Fibroblast of pulmonary artery (primary cell): ENCODE results near the gene PHYKPL.
A peak's percentile ranks its signal among the peaks of the same experiment; 100 is the strongest.

ENCODE experiments used
- DNase-seq: peaks from one replicate; pipeline ENCODE4 v3.0.0-alpha.2; 2010; ENCODE audit warnings: low read depth
- H3K4me3 ChIP-seq: replicated peaks from 2 replicates; pipeline ENCODE4 v1.5.1; 2011; ENCODE audit warnings: low read depth, mild to moderate bottlenecking, control low read depth, low read length, moderate library complexity
- TF ChIP-seq, protein P1 (sequence below): IDR thresholded peaks from 2 replicates; pipeline ENCODE4 v1.5.1; 2011; ENCODE audit warnings: mild to moderate bottlenecking, control low read depth, low read length, inconsistent platforms; ENCODE audit errors: missing control alignments

Gene PHYKPL

GRCh38 chr5:178232124-178232919 lies at the start of gene PHYKPL:
PHYKPL (minus strand) TSS chr5:178232802; CDS start chr5:178232550, 252 bp downstream.
- DNase-seq = peak; percentile 64
- TF ChIP-seq, protein P1, sequence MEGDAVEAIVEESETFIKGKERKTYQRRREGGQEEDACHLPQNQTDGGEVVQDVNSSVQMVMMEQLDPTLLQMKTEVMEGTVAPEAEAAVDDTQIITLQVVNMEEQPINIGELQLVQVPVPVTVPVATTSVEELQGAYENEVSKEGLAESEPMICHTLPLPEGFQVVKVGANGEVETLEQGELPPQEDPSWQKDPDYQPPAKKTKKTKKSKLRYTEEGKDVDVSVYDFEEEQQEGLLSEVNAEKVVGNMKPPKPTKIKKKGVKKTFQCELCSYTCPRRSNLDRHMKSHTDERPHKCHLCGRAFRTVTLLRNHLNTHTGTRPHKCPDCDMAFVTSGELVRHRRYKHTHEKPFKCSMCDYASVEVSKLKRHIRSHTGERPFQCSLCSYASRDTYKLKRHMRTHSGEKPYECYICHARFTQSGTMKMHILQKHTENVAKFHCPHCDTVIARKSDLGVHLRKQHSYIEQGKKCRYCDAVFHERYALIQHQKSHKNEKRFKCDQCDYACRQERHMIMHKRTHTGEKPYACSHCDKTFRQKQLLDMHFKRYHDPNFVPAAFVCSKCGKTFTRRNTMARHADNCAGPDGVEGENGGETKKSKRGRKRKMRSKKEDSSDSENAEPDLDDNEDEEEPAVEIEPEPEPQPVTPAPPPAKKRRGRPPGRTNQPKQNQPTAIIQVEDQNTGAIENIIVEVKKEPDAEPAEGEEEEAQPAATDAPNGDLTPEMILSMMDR = no peak
- H3K4me3 ChIP-seq = peak within 1 kb of the TSS; percentile 88

- TF ChIP-seq, protein P1 = no peak
- no peak for DNase-seq
- H3K4me3 ChIP-seq = no peak overlapping the region
These were observed 49.8 kb upstream of the PHYKPL start for GRCh38 chr5:178282391-178282790.

DNA sequence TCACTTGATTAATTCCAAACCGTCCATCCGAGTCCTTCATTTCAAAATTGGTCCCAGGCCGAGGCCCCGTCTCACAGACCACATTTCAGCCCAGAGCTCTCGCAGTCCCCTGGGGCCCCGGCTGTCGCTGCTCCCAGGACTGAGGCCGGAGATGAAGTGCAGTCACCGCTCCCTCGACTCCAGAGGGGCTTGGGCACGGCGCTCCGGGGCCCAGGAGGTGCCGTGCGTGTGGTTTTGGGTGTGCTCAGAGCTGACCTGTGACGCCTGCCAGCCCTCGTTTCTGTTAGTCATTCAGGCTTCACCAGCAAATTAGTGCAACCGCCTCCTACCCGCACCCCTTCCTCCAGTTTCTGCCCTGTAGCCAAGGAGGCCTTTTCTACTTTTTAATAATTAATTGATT lies 48.7 kb upstream of the PHYKPL start:
- DNase-seq = no peak
- no peak overlapping the region for H3K4me3 ChIP-seq
- TF ChIP-seq, protein P1 = no peak

- no peak overlapping the region for H3K4me3 ChIP-seq
- no peak for DNase-seq
- TF ChIP-seq, protein P1 = no peak
These were observed 48.0 kb upstream of the PHYKPL start for GRCh38 chr5:178280631-178281030.

DNA sequence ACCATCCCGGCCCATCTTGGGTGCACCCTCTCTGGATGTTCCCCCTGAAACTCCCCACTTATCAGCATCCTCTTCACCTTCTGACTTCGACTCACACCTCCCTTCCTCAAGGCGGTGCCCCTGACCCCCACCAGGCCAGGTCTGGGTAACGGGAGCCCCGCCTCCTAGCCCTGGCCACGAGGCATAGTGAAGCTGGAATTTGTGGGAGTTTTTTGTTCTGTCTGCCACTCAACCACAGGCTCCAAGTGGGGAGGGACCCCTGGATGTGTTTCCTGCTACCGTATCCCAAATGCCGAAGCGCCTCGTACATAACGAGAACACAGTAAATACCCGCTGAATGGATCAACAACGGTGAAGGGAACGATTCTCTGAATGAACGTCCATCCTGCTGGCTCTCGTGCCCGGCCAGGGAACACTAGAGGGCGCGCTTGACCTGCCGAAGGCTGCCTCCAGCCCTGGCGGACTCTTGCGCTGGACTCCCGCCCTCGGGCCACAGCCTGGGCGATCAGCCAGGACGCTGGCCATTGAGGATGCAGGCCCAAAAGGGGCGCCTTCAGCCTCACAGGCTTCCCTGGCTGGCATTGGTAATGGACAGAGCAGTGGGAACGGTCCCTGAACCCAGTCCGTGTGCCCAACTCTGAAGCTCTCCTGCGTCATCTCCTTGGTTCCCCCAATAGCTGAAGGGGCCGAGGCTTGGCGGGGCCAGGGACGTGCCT lies 47.3 kb upstream of the PHYKPL start:
- H3K4me3 ChIP-seq = no peak overlapping the region
- TF ChIP-seq, protein P1 = peak; percentile 95
- peak; percentile 81 for DNase-seq

DNA sequence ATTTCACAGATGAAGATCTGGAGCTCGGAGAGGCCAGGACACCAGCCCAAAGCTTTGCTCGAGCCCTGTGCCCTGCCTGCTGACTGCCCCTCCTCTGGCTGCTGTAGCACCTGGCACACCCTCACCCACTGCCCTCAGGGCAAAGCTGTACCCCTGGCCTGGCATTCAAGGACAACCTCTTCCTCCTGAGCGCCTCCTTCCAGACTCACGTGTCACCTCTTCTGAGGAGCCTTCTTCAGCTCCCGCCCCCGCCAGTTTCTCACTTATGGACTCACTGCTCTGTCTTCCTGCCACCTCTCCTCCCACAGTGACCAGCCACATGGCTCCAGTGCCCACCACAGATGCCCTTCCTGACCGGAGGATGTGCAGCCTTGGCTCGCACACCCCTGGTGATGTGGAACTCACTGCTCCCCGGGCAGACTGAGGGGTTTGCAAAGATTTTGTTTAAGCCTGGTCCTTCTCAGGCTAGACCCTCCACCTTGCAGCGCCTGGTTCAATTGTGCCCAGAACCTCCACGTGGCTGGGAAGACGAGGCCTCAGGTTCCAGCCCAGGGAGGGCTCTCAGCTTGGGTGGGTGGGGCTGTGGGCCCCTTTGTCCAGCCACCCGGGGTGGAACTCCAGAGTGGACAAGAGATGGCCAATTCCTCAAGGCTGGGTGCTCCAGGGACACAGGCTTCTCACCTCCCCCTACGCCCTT lies 46.6 kb upstream of the PHYKPL start:
- DNase-seq = no peak
- TF ChIP-seq, protein P1 = no peak
- H3K4me3 ChIP-seq = no peak overlapping the region
